H1 (cell line): ENCODE measurements around the gene MMUT. TPM values are rescaled to one million over a fixed set of nuclear protein-coding genes. Genes with fewer than 3 reads are reported as not detected.

Source experiments
- CHD7 ChIP-seq: fragments of 300-600 bp; sonication (generic); IDR thresholded peaks from 2 replicates; pipeline ENCODE4 v1.7.1; 2012; ENCODE audit warnings: low read length, moderate library complexity, mild to moderate bottlenecking, inconsistent platforms; ENCODE audit not compliant: insufficient replicate concordance
- polyA plus RNA-seq, 7 experiments: library from polyadenylated mRNA; depleted of rRNA in 3 of 7; stranded (reverse) in 5 of 7; unstranded in 2 of 7; fragments of >200 nt in 5 of 7; fragments of 200-250 nt in 2 of 7; gene quantifications; 1 replicate in 5 of 7; 2 replicates in 1 of 7; 4 replicates in 1 of 7; pipeline versions ENCODE4 v1.2.1 to v1.2.3, GENCODE V29; 2011 to 2013; ENCODE audit warnings: missing spikeins in 2 of 7, mixed read lengths in 2 of 7
- total RNA-seq: library from RNA; stranded (reverse); fragmentation: NEBNext Ultra II Directional; extraction: Animal tissue kit (Norgen Biotek cat#: 25700); gene quantifications from 2 replicates; pipeline ENCODE4 v1.2.1, GENCODE V29; 2021

The MMUT gene
- total and polyA plus RNA-seq, 2 of the 8 experiments (the other 6 are each of a cell fraction or from before 2014, with no cell fraction given) = 5.2 to 13.0 TPM

DNA sequence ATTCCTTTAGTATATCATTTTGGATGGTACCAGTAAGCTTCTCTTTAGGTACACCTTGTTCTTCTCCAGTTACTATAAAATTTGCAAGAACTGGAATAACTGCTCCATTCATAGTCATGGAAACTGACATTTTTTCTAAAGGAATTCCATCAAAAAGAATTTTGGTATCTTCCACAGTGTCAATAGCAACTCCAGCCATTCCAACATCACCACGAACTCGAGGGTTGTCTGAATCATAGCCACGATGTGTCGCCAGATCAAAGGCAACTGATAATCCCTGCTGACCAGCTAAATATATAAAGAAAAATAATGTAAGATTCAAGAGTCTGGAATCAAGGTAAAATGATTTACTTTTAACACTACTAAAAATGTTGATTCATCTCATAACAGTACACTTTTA lies 5.3 kb downstream of the MMUT start (continued):
- TF ChIP-seq CHD7 = no peak
